Stimulated activated CD4-positive, alpha-beta T cell treated with anti-CD3 and anti-CD28 coated beads, Interleukin-12 subunit alpha, Interleukin-12 subunit beta, amount 100 ng/mL, for 4 hours (primary cell): ENCODE results near the gene HBQ1.
A peak's percentile ranks its signal among the peaks of the same experiment; 100 is the strongest.
"Not testable (repeated sequence)": the region's sequence is repeated elsewhere in the genome, so short reads cannot be mapped to it uniquely, and the experiment has no call there.

ENCODE experiments used
- DNase-seq: peaks from one replicate; pipeline ENCODE4 v3.0.0-alpha.2; 2020

HBQ1 gene

DNA sequence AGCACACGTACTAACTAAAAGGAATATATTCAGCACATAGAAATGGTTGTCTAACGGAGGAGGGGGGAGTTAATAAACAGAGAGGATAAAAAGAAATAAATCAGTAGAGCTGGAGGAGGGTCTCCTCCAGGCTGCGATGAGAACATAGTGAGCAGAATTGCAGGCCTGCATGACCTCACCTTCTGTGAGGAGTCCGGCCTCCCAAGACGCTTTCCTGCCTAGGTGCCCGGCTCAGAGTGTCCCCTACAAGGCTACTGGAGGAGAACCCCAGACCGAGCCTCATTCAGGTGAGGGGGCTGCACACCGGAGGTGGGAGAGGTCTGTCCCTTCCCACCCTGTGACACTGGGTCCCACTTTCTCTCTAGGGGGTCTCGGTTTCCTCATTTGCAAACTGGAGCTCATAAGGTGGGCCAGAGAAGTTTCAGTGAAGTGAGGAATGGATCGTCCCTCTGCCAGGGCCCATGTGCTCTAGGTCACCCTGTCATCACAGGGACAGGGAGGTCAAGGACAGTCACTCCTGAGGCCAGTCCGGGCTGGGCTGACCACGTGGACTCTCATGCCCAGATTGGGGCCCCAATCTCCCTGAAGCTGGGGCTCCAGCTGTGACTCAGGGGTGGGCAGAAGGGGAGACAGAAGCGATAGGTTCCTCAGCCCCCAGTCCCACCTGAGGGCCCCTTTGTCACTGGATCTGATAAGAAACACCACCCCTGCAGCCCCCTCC lies 17.8 kb upstream of the HBQ1 start:
- DNase-seq = no peak

DNA sequence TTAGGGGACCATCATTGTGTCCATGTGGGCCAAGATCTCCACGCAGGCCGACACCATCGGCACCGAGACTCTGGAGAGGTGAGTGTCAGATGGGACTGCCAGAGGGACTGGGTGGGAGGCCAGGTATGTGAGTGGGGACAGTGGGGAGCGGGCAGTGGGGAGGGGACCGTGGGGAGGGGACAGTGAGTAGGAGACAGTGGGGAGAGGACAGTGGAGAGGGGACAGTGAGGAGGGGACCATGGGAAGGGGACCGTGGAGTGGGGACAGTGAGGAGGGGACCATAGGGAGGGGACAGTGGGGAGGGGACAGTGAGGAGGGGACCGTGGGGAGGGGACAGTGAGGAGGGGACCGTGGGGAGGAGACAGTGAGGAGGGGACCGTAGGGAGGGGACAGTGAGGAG lies 17.1 kb upstream of the HBQ1 start:
- DNase-seq = not testable (repeated sequence)

GRCh38 chr16:163696-164095 lies 16.6 kb upstream of the HBQ1 start:
- not testable (repeated sequence) for DNase-seq

DNA sequence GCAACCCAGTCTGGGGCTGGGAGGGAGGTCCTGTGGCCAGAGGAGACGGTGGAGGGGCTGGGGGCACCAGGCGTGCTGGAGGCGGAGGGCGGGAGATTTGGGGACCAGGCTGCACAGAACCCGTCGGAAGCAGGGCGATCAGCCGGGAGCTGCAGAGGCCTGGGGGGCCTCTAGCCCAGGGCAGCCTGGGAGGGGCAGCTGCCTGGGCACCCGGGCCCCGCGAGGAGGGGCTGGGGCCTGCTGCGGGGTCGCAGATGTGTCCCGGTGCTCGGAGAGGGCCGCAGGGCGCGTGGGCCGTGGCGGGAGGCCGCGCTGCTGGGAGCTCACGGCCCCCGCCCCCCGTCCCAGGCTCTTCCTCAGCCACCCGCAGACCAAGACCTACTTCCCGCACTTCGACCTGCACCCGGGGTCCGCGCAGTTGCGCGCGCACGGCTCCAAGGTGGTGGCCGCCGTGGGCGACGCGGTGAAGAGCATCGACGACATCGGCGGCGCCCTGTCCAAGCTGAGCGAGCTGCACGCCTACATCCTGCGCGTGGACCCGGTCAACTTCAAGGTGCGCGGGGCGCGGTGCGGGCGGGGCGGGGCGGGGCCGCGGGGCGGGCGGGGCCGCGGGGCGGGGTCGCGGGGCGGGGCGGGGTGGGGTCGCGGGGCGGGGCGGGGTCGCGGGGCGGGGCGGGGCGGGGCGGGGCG lies 16.0 kb upstream of the HBQ1 start:
- not testable (repeated sequence) for DNase-seq

DNA sequence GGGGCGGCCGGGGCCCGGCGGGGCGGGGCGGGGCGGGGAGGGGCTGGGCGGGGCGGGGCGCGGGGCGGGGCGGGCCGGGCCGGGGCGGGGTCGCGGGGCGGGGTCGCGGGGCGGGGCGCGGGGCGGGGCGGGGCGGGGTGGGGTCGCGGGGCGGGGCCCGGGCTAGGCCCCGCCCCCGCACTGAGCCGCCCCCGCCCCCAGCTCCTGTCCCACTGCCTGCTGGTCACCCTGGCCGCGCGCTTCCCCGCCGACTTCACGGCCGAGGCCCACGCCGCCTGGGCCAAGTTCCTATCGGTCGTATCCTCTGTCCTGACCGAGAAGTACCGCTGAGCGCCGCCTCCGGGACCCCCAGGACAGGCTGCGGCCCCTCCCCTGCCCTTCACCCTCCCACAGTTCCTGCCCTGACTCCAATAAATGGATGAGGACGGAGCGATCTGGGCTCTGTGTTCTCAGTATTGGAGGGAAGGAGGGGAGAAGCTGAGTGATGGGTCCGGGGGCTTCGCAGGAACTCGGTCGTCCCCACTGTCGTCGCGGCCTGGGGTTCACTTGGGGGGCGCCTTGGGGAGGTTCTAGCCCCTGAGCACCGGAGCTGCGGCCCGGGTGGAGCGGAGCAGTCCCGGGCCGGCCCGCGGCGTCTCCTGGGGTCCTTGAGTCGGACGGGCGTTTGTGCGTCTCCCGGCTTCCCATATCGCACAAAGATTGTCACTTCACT lies 15.3 kb upstream of the HBQ1 start:
- no peak for DNase-seq

- DNase-seq = peak; percentile 10
Measured at GRCh38 chr16:165539-166374, 14.5 kb upstream of the HBQ1 start, which contains the start of gene HBM. Gene HBM, plus strand, starts transcription at chr16:165978. Its CDS starts 20 bp downstream, at chr16:165998.

DNA sequence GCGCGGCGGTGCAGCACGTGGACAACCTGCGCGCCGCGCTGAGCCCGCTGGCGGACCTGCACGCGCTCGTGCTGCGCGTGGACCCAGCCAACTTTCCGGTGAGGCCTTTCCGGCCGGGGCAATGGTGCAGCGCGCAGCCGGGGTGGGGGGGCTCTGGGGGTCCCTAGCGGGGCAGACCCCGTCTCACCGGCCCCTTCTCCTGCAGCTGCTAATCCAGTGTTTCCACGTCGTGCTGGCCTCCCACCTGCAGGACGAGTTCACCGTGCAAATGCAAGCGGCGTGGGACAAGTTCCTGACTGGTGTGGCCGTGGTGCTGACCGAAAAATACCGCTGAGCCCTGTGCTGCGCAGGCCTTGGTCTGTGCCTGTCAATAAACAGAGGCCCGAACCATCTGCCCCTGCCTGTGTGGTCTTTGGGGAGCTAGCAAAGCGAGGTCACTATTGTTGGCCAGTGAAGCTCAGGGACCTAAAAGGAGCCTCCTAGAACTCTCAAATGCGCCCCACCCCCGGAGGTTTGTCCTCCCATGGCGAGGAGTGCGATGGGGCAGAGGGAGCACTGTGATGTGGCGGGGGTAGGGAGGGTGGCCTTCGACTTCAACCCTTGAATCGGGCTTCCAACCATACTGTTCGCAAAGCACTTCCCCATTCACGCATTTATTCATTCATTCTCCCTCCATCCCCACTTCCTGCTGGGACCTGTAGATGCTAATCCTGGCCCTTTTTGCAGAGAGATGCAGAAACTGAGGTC lies 13.7 kb upstream of the HBQ1 start:
- DNase-seq = no peak

- DNase-seq = no peak
Measured at GRCh38 chr16:167122-167690, 13.1 kb upstream of the HBQ1 start.

DNA sequence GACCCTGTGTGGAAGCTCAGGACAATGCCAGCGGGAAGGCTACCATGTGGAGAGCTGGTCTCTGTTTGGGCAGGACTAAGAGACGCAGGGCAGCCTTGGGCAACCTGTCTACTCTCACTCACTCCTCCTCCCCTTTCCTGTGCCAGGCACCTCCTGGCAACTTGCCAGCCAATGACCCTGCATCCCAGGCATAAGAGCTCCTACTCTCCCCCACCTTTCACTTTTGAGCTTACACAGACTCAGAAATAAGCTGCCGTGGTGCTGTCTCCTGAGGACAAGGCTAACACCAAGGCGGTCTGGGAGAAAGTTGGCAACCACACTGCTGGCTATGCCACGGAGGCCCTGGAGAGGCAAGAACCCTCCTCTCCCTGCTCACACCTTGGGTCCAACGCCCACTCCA lies 11.8 kb upstream of the HBQ1 start:
- DNase-seq = no peak

DNA sequence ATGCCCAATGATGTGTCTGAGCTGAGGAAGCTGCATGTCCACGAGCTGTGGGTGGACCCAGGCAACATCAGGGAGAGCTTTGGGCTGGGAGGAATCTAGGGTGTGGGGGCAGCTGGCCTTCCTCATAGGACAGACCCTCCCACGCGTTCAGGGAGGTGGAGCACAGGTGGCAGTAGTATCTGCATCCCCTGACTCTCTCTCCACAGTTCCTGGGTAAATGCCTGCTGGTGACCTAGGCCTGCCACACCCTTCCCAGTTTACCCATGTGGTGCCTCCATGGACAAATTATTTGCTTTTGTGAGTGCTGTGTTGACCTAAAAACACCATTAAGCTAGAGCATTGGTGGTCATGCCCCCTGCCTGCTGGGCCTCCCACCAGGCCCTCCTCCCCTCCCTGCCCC lies 11.2 kb upstream of the HBQ1 start:
- DNase-seq = no peak

- DNase-seq = not testable (repeated sequence)
Measured at GRCh38 chr16:170088-170507, 10.2 kb upstream of the HBQ1 start.

DNA sequence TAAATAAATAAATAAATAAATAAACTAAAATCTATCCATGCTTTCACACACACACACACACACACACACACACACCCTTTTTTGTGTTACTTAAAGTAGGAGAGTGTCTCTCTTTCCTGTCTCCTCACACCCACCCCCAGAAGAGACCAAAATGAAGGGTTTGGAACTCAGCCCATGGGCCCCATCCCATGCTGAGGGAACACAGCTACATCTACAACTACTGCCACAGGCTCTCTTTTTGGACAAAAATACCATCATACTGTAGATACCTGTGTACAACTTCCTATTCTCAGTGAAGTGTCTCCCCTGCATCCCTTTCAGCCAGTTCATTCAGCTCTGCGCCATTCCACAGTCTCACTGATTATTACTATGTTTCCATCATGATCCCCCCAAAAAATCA lies 9.5 kb upstream of the HBQ1 start:
- no peak for DNase-seq

DNA sequence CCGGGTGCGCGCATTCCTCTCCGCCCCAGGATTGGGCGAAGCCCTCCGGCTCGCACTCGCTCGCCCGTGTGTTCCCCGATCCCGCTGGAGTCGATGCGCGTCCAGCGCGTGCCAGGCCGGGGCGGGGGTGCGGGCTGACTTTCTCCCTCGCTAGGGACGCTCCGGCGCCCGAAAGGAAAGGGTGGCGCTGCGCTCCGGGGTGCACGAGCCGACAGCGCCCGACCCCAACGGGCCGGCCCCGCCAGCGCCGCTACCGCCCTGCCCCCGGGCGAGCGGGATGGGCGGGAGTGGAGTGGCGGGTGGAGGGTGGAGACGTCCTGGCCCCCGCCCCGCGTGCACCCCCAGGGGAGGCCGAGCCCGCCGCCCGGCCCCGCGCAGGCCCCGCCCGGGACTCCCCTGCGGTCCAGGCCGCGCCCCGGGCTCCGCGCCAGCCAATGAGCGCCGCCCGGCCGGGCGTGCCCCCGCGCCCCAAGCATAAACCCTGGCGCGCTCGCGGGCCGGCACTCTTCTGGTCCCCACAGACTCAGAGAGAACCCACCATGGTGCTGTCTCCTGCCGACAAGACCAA lies 7.8 kb upstream of the HBQ1 start, which contains the start of gene HBA2:
HBA2 (plus strand) TSS at position 503 of the 568 bp plus-strand sequence; CDS start at position 540, 37 bp downstream.
- DNase-seq = not testable (repeated sequence)

GRCh38 chr16:173211-173854 lies 6.9 kb upstream of the HBQ1 start:
- DNase-seq = not testable (repeated sequence)

DNA sequence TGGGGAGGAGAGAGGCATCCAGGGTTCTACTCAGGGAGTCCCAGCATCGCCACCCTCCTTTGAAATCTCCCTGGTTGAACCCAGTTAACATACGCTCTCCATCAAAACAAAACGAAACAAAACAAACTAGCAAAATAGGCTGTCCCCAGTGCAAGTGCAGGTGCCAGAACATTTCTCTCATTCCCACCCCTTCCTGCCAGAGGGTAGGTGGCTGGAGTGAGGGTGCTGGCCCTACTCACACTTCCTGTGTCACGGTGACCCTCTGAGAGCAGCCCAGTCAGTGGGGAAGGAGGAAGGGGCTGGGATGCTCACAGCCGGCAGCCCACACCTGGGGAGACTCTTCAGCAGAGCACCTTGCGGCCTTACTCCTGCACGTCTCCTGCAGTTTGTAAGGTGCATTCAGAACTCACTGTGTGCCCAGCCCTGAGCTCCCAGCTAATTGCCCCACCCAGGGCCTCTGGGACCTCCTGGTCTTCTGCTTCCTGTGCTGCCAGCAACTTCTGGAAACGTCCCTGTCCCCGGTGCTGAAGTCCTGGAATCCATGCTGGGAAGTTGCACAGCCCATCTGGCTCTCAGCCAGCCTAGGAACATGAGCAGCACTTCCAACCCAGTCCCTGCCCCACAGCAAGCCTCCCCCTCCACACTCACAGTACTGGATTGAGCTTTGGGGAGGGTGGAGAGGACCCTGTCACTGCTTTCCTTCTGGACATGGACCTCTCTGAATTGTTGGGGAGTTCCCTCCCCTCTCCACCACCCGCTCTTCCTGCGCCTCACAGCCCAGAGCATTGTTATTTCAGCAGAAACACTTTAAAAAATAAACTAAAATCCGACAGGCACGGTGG lies 6.1 kb upstream of the HBQ1 start:
- not testable (repeated sequence) for DNase-seq

GRCh38 chr16:175011-175949 lies 5.0 kb upstream of the HBQ1 start:
- no peak for DNase-seq

DNA sequence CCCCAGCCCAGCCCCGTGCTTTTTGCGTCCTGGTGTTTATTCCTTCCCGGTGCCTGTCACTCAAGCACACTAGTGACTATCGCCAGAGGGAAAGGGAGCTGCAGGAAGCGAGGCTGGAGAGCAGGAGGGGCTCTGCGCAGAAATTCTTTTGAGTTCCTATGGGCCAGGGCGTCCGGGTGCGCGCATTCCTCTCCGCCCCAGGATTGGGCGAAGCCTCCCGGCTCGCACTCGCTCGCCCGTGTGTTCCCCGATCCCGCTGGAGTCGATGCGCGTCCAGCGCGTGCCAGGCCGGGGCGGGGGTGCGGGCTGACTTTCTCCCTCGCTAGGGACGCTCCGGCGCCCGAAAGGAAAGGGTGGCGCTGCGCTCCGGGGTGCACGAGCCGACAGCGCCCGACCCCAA lies 4.3 kb upstream of the HBQ1 start:
- not testable (repeated sequence) for DNase-seq
